Erythroblast (primary cell): ENCODE data around the gene AGPAT4.

Source experiments
- DNase-seq, 2 experiments: peaks; one replicate each; lab custom pipeline; 2025; lab: John Stamatoyannopoulos, UW
- GATA1 ChIP-seq: IDR thresholded peaks from 2 replicates; pipeline ENCODE4 v1.6.1; 2011; ENCODE audit warnings: low read depth, mild to moderate bottlenecking, control low read depth, low read length, moderate library complexity
- POLR2A ChIP-seq: IDR thresholded peaks from 2 replicates; pipeline ENCODE4 v1.6.1; 2011; ENCODE audit warnings: mild to moderate bottlenecking, low read length

AGPAT4 gene

DNA sequence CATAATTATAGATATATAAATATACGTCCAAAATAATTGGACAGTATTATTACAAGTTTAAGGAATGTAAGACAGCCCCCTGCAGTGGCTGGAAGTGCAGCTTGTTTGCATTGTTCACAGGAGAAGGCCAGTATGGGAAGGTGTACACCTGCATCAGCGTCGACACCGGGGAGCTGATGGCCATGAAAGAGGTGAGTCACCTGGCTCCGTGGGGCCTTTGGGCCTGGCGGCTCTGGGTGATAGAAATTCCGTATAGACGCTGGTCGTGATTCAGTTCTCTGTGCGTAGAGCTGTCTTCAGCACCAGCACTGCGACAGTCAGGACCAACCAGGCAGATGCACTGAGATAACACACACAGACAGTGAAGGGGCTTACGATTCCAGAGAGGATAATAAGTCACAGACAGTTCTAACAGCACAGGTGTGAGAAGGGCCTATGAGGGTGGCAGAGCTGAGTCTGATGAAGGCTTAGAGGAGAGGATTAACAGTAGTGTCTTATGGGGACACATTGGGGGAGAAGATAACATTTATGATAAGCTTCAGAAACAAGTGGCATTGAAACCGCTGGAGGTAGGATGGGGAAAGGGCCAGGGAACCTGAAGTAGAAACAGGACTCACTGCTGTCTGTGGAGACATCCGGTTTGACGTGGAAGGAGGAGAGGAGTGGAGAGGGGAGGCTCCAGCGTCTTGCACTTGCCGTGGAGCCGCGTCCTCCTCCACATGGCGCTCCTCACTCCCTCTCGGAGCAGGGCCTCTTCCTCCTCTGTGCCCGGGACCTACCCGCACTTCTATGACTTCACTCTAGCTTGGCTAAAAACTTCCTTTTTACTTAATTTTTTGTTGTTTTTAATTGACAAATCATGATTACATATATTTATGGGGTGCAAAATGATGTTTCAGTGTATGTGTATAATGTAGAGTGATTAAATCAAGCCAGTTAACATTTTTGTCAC, 165.8 kb downstream of the AGPAT4 start:
- DNase-seq, result no peak
- TF ChIP-seq POLR2A (no peak), GATA1 (no peak)

DNA sequence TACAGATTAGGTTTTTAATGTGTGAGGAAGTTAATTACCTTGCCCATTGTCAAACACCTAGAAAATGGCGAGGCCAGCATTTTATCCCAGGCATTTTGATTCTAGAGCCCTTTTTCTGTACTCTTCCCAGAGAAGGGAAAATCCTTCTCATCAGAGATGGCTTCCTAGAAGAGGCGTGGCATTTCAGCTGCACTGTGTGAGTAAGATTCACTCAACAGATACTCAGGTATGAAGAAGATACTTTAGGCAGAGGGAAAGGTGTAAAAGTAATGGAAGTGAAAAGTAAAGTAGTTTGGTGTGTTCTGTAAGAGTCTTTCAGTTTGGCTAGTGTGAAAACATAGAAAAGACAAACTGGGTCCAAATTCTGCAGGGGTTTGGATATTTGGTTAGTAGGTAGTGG, 168.5 kb downstream of the AGPAT4 start:
- TF ChIP-seq GATA1, result no peak
- TF ChIP-seq POLR2A, result no peak
- no peak for DNase-seq

DNA sequence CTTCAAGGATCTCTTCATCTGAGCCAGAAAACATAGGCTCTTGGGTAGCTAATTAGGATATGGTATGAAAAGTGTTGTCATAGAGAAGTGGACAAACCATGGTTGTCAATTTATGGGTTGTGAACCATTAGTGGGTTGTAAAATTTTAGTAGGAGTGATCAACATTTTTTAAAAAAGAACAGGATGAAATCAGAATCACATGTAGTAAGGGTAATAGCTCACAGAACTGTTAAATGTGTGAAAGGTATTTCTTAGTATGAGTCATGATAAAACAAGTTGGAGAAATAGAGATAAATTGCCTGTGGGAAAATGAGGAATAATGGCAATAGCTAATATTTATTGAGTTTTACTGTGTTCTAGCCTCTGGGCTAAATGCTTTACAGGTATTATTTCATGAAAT, 168.9 kb downstream of the AGPAT4 start:
- no peak for DNase-seq
- TF ChIP-seq POLR2A, result no peak
- TF ChIP-seq GATA1, result no peak

DNA sequence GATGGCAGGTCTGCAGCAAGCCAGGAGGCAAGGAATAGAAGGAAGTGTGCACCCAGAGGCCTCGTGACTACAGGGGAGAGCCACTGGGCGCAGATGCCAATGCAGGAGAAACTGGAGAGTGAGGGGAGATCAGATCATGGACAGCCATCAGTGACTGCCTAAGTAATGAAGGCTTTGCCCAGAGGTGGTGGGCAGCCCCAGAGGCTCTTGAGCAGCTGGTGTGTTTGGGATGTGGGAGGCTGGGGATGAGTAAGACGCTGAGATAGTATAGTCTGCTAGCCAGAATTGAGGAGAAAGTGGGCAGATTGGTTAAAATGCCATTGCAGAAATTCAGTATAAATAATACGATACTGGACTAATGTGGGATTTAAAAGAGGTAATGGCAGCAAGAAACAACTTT, 170.4 kb downstream of the AGPAT4 start:
- DNase-seq, result no peak
- no peak for TF ChIP-seq POLR2A
- TF ChIP-seq GATA1, result no peak

DNA sequence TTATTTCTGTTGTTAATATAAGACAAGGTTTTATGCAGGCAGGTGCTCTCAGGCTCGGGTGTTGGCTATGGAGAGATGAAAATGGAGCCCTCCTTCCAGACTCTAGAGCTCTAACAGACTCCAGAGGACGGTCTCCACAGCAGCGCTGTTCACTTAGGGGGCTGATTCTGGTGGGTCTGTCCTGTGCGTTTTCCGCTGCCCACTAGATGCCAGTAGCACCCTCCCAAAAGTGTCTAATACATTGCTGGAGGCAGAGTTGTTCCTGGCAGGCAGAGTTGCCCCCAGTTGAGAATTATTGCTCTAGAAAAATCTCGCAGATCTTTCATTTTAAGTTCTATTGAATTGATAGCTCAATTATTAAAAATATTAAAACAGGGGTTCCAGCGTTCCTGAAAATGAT, 172.3 kb downstream of the AGPAT4 start:
- peak in 1 of 2 experiments; percentile 5 for DNase-seq
- no peak for TF ChIP-seq POLR2A
- TF ChIP-seq GATA1, result no peak

DNA sequence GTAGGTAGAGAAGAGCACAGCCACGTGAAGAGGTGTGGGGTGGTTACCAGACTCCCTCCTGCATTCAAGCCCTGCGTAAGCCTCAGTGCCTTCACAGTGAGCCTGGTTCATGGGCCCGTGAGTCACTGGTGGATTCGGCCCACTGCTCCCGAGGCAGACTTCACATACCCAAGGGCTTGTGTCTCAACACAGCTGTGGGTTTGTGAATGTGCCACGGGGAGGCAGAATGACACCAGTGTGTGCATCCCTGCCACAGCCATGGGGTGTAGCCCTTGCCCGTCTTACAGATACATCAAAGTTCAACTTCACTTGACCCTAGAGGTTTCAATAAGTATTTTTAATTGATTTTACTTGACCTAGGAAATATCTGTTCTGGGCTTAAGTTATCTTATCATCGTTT, 173.8 kb downstream of the AGPAT4 start:
- DNase-seq, result peak in 1 of 2 experiments; percentile 6
- TF ChIP-seq GATA1, result no peak
- no peak for TF ChIP-seq POLR2A

DNA sequence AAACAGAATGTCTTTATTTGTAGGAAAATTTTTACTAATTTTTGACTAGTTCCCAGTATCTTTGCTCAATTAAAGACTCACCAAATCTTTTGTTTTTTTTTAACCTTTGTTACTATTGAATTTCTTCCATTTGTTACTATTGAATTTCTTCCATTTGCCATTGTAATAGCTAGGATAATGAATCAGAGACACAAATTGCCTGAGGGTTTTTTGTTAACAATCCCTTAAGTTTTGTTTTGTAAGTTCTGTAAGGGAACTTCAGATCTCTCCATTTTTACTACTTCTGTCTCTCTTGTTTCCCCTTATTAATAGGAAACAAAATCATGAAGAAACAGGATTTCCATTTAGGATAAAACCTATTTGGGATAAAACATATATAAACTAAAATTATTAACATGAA, 177.9 kb downstream of the AGPAT4 start:
- TF ChIP-seq POLR2A (no peak), GATA1 (no peak)
- DNase-seq, result no peak

DNA sequence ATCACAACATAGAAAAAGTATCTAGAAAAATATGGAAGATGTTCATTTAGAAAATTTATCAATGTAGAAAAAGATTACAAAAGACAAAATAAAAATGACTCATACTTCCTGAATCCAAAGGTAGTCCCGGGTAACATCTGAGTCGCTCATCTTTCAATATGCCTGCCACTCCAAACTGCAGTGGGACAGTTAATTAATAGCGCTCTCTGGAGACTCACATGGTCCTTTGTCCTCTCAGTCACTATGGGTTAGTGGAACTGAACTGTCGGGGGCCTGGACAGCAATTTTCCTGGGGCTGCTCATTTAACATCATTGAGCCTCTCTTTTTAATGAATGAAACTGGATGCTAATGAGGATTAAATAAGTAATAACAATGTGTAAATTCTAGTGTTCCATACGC, 178.9 kb downstream of the AGPAT4 start:
- no peak for DNase-seq
- no peak for TF ChIP-seq POLR2A
- no peak for TF ChIP-seq GATA1

DNA sequence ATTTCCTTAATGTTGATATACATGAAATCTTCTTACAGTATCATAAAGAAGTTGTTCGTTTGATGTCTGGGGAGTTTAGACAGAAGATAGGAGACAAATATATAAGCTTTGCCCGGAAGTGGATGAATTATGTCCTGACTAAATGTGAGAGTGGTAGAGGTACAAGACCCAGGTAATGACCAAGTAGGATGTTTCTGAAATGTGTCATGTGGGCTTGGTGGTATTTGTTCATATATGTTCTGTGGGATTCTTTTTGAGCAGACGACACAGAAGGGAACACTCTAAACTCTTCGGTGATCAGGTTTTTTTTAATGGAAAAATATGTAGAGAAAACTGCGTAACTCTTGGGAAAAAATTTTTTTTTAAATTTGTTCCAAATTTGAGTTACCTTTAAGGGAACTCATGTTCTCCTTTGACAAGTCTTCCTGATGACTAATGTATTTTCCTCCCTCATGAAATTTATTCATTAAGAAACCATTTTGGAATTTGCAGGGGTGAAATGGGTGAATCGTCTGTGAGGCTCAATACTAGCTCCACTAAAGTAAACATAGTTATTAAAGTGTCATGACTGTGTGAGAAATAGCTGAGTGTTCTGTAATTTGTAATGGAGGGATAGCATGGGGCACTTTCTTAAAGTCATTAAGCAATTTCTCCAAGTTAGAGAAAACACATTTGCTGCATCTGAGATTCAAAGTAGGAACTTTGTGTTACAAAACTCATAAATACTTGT, 181.7 kb downstream of the AGPAT4 start:
- TF ChIP-seq POLR2A (no peak), GATA1 (no peak)
- DNase-seq, result no peak

DNA sequence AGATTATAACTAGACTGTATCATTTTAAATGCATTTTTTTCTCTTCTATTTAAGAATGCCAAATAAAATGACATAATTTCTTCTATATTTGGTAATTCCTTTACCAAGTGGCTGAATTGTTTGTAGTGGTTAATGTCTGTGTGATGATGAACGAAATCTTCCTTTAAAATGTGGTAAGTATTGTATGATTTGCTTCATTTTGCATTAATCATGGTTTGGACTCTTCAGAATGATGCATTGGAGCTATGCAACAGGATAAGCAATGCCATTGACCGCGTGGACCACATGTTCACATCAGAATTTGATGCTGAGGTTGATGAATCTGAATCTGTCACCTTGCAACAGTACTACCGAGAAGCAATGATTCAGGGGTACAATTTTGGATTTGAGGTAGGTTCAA, 182.7 kb downstream of the AGPAT4 start:
- TF ChIP-seq POLR2A (no peak), GATA1 (no peak)
- DNase-seq, result no peak

DNA sequence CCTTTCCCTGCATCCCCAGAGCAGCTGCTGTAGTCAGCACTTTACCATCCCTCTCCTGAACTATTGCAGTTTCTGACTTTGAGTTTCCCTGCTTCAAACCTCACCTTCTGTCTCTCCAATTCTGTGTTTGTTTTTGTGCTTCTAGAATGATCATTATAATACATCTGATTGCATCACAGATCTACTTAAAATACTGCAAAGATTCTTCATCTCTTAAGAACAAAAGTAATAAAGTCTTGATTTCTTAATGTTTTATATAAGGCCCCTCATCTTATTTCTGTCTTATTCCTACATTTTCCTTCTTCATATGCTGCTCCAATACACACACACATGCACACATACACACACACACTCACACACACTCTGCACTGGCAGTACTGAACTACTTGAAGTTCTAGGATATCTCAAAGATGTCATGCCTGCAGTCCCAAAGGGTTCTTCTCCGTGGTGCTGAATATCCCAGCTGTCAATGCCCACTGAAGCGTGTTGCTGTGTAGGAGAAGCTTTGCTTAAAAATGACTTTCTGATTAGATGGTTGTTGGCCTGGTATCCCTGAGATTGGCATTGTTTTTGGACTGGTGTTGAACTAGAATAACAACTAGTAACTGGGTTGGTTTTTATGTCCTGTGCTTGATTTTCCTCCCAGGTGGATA, 185.1 kb downstream of the AGPAT4 start:
- TF ChIP-seq POLR2A, result no peak
- no peak for TF ChIP-seq GATA1
- DNase-seq, result no peak

DNA sequence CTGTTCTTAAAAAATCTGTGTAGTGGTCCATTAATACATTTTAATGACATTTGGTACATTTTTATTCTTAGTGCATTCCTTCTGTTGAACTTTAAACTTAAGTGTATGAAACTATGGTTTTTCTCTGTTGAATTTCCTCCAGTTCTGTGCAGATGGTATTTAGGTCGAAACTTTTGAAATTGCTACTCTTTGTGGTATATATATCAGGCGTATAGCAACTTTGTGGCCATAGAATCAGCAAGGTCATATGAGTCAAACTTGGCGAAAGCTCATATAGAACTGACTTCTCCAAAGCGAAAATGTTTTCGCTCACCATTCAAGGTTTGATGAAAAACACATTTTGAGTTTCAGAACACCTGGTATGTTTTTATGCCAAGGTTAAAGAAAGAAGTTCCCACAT, 188.6 kb downstream of the AGPAT4 start:
- DNase-seq, result no peak
- TF ChIP-seq POLR2A, result no peak
- TF ChIP-seq GATA1, result no peak

DNA sequence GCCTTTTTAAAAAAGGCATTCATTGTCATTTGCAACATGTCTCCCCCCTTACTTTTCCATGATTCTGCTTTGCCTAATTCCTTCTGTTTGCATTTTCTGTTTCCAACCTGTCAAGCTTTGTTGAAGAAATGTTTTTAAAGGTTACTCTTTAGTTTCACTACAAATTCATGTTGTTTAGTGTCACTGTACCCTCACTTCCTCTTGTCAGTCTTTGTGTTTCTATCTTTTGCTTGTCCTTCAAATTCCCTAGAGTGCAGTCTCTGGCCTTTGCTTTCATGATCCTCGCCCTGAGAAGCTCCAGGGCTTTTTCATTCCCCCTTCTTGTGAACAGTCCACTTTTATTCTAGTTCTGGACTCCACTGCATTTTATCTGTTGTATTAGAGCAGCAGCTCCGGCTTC, 191.6 kb downstream of the AGPAT4 start:
- no peak for DNase-seq
- TF ChIP-seq GATA1, result no peak
- TF ChIP-seq POLR2A, result no peak

DNA sequence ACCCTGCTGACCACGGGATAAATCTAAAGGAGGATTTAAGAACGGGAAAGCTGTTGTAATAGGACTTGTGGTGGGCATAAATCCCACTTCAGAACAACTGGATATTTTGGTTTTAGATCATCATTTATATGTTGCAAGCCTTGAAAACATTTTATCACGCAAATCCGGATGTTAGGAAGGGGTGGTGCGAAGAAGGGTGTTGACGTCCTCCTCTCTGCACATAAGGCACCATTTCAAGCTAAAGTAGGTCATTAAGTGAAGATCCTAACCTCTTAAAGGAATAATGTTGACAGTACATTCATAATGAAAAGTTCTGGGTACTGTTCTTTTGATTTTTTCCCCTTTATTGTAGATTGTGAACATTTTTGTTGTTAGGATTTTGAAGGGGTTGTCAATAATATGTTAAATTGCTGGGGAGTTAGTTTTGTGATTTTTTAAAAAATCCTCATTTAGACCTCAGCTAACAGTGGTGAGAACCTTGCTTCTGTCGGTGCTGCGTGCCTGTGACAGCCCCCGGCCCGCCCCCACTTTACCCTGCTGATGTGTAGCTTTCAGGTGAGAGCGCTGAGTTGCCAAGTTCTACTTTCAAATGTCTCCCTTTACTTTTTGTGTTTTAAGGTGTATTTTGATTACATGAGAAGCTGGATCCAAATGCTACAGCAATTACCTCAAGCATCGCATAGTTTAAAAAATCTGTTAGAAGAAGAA, 193.4 kb downstream of the AGPAT4 start:
- no peak for TF ChIP-seq GATA1
- TF ChIP-seq POLR2A, result no peak
- DNase-seq, result no peak
